Medulla oblongata (tissue), 1 donor: ENCODE measurements around the gene PAX5.

Experiments
- DNase-seq: peaks from one replicate; pipeline ENCODE4 v3.0.0-alpha.2; 2015; ENCODE audit errors: extremely low spot score

Gene PAX5

DNA sequence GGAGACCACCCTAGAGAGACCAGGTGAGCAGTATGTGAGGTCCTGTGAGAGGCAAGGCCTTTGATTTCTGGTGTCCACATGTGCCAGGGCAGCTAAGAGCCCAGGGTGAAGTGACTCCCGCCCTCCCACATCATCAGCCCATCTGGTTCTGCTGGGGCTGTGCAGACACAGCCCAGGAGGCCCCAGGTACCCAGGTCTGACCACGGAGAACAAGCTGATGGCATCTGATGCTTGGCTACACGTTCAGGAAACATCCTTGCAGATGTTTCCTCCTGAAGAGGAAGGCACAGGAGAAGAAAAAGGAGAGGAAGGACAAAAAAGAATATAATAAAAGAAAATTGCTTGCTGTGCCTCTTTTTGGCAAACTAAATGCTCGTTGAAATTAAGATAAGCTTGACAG, 225.8 kb downstream of the PAX5 start:
- DNase-seq: no peak

DNA sequence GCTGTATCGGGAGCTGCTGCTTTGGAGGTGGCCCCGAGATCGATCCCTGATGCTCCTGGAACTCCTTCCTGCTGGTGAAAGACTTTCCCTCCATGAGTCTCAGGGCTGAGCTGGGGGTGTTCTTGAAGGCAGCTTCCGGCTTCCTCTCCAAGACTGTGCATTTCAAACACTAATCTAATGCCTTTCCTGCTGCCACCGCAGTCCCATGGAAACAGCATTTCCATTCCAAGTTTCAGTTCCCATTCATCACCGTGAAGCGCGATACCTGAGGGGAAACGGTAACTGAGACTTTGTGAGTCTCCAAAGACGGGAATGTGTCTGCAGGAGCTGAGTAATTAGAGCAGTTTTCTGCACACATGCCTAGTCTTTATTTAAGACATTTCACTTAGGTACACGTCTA, 230.1 kb downstream of the PAX5 start:
- DNase-seq: no peak

DNA sequence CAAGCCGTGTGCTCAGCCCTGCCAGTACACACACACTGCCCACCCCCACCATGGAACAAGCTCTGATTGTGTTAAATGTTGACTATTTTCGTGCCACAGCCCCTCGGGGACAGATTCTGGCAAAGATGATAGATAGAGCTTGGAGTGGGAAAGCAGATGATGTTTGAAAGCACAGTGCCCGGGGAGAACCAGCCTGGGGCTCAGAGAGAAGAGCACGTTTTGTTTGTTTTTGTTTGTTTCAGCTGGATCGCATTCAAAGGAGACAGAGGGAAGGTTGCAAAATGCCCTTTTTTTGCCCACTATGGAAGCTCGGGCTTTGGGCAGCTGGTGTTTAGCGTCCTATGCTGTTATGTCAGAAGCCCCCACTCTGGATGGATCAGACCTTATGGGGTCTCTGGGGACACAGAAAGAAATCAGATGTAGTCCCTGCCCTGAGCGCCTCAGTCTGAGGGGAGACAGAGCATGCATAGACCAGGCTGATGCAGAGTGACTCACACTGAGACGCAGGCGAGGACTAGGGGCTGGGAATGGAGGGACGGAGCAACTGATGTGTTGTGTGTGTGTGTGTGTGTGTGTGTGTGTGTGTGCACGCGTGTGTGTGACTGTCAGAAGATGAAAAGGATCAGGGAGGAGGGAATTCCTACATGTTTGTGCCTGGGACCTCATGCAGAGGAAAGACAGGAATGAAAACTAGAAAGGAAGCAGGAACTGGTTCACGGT, 231.7 kb downstream of the PAX5 start:
- DNase-seq: peak; percentile 81

DNA sequence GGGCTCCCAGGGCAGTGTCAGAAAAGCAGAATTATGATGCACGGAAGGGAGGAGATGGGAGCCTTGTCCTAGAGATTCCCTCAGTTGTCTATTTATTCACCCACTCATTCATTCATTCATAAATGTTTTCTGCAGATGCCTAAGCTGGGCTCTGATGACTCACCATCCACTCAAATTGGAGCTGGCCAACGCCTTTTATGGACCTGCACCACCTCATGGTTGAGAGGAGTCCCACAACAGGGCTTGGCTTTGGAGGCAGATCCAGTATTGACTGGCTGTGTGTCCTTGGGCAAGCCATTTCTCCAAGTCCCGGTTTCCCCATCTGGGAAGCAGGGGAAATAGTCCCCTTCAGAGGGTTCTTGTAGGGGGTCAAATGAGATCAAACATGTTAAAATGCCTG, 233.6 kb downstream of the PAX5 start:
- DNase-seq: no peak

DNA sequence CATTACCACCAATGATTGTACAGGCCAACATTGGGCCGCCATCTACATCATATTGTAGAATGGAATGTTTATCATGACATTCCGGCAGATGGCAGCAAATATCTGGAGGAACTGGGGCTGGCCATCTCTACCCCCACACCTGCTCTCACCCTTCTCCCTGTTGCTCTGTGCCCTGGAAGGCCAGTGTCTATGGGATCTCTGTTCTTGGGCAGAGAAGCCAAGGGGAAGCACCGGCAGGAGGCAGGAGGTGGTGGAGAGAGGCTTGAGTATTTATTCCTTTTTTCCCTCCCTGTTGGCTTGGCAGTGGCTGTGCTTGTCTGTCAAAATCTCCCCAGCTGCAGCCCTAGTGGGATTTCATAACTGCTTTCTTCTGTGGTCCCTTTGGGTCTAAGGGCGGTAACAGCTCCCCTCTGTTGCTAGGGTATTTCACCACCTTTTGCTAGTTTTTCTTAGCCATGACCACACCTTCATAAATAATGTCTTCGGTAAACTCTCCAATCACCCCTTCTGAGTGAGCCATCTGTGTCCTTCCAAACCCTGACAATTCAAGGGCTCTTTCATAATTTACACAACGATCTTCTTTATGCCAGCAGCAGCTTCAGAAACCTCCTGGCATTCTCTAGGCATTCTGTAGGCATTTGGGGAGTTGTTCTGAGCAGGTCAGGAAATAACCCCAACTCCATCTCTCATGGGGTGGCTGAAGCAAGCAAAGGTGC, 235.6 kb downstream of the PAX5 start:
- DNase-seq: peak; percentile 62

DNA sequence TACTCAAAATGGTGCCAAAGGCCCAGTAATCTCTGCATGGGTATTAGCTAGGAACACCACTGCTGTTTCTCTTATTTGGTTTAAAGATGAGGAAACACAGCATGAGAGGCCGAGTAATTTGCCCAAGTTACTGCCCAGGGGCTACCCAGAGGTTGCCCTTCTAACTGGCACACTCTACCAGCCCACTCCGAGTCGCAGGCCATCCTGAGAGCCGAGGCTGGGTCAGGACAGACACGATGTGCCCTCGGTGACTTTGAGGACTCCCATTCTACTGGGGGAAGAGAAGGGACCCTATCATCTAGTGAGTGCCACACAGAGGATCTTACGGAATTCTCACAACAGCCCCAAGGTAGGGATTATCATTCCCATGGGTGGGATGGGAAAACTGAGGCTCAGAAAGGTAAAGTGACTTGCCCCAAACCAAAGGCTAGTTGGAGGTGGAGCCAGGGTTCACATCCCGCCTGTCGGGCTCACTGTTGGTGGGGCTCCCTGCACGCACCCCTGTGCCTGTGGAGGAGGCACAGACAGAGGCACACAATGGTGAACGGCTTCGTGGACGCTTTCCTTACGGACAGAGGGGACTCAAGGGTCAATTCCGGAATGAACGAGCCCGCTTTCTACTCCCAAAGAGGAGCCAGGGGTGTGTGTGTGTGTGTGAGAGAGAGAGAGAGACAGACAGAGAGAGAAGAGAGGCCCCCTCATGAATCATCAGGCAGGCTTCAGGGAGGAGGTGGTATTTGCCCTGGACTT, 236.4 kb downstream of the PAX5 start:
- DNase-seq: no peak

DNA sequence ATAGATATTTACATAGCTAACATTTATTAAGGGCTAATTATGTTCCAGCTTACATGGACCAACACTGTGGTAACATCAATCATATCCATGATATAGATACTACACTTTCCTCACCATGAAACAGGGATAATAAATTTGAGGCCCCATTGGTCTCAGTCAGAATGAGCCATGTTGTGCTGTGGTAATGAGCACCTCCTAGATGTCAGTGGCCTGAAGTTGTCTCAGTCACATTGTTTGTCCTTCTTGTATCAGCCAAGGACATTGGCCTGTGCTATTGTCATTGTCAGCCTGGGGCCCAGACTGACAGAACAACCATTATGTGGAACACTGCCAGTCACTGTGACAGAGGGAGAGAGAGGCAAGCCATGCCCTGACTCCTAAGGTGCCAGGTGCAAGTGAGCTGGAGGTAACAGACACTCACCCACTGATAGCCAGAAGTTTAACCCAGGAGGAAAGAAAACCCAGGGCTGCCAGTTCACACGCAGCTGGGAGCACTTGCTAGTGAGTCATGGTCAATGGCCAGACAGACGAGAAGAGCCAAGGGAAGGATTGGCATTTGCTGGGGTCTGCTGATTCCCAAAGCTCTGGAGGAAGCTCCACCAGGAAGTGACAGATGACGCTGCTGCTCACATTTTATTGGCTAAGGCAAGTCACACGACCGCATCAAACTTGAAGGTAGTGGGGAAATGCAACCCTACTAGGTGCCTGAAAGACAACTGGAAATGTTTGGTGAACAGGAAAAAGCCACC, 237.2 kb downstream of the PAX5 start:
- no peak for DNase-seq

DNA sequence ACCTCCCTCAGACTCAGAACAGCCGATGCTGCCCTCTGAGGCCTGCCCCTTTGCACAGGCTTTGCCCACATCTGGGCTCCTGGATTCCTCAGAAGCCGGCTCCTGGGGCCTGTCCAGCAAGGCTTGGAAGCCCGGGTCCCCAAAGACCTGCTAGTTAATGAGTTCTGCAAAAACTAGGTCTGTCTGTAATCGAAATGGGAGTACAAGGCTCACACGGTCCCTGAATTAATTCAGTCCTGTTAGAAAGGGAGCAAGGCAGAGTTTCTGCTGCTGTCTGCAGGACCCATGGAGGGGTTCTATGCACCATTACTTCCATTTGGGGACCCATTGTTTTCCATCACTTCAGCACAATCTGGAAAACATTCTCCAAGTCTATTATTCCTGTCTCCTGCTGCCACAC, 239.6 kb downstream of the PAX5 start:
- DNase-seq: no peak

DNA sequence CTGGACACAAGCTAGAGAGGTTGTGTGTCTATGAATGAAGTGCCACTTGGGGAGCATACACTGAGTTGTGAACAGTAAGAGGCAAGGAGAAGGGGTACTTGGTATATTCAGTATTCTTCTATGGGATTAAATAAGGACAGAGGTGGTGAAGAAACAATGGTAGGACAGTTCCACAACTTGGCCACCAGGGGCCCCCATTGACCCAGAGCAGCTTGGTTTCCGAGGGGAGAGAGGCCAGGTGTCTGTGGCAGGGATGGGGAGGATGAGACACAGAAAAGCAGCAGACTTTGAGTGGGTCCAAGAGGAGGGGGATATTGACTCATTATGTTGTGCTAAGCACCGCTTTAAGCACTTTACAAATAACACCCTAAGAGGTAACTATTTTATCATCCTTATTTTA, 240.8 kb downstream of the PAX5 start:
- DNase-seq: no peak

DNA sequence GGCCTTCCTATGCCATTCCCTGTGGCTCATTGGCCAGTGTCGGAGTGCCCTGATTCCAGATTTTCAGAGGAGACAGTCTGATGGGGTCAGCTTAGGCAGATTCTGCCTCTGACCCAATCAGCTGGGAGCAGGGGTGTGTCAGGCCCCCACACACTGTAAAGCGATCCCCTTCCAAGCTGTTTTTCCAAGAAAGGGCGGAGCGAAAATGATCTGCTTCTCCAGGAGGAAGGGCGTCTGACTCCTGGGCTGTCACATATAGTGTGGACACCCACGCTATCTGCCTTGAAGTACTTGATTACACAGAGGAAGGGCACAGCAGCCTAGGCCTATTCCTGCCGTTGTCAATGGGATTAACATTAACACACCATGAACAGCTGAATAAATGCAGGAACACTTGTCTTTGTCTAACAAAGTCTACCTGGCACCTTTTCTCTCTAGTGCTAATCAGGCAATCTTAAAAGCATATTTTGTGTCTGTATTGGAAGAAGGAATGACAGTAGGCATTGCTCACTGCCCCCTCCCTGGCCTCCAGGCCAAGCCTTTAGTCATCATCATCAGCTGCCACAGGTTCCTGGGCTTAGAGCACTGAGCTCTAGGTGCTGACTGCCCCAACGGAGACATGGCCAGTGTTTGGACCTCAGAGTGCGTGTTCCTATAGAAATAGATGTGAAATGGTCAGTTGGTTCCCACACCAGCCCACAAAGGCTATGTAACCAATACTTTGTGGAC, 242.7 kb downstream of the PAX5 start:
- no peak for DNase-seq

DNA sequence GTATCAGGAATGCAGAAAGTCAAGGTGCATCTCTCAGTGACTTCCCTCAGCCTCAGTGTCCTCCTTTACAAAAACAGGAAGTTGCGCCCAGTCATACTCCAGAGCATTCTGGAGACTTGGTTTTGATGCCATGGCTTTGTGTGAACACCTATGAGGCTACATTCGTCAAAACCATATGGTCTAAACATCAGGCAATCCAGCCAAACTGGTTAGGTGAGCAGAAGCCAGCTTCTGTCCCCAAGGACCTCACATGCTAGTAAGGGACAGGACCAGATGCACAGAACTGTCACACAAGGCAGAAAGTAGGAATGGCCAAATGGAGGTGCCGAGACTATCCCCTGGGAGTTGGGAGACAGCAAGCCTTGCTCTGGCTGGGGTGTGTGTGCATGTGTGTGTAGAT, 244.2 kb downstream of the PAX5 start:
- DNase-seq: no peak

DNA sequence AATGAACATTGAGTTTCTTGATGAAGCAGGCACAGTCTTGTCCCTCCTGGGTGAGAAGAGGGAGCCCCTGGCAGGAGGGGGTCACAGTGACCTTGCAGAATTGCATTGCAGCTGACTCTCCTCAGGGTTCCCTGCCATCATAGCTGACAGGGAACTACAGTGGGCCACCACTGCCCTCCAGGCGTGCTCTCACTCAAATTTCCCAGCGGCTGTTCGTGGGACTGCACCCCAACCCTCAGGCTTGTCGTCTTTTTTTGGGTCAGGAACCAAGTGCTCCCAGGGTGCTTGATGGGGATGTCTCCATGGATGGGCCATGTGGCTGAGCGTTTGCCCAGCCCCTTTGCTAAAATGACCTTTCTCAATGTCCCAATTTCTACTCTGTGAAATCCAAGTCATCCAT, 245.5 kb downstream of the PAX5 start:
- DNase-seq: no peak

DNA sequence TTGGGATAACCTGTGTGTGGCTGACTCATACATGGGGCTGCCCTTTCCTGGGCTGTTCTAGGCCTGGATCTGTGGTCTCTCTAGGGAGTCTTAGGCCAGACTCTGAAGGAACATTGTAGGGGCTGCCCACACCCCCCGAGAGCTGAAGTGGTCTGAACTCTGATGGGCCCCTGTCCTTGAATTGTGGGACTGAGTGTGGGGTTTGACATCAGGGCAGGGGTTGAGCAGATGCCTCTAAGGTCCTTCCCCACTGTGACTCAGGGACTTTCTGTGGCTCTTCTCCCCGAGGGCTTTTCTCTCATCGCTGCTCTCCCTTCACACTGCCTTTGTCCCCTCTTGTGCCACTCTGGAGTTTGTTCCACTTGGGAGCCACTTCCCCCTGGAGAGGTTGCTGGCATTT, 246.4 kb downstream of the PAX5 start:
- no peak for DNase-seq
